CD4-positive, alpha-beta T cell (primary cell): Measurements from ENCODE around the gene ZXDC. TPM values are rescaled to one million over a fixed set of nuclear protein-coding genes. Genes with fewer than 3 reads are reported as not detected.
A peak's percentile ranks its signal among the peaks of the same experiment; 100 is the strongest.

ENCODE experiments used
- ATAC-seq: fragments of 200-7000 bp; cut with Tn5 transposase; one replicate; pipeline ENCODE4 v1.10.0; 2022; ENCODE audit warnings: mild to moderate bottlenecking; ENCODE audit not compliant: poor library complexity
- CTCF ChIA-PET: fragments of 350-600 bp; sonication (Branson Sonifier 250); formaldehyde crosslinking; loops from one replicate; lab custom pipeline; 2021; ENCODE audit warnings: antibody characterized with exemption, inconsistent platforms; lab: Charles Lee
- POLR2A ChIA-PET: fragments of 350-600 bp; sonication (Branson Sonifier 250); formaldehyde crosslinking; loops from one replicate; lab custom pipeline; 2021; ENCODE audit warnings: antibody characterized with exemption, inconsistent platforms; lab: Charles Lee
- DNase-seq, 14 experiments: peaks; one replicate each; pipeline ENCODE4 v3.0.0-alpha.2; 2013 to 2020; ENCODE audit warnings: mixed read lengths in 2 of 14
- H3K27ac ChIP-seq, 2 donors: one replicate each; pipeline versions ENCODE4 v1.5.1 to v1.7.0; 2013; ENCODE audit warnings: low read length in 2 of 2, low read depth in 1 of 2, mild to moderate bottlenecking in 1 of 2
- H3K27me3 ChIP-seq, 2 experiments: 1 replicate in 1 of 2; 2 replicates in 1 of 2; pipeline versions ENCODE4 v1.6.1 to v1.7.0; 2013; ENCODE audit warnings: low read length in 2 of 2, control low read depth in 1 of 2, mild to moderate bottlenecking in 1 of 2, moderate library complexity in 1 of 2; ENCODE audit not compliant: insufficient read depth in 2 of 2, control insufficient read depth in 1 of 2
- H3K36me3 ChIP-seq: one replicate; pipeline ENCODE4 v1.6.1; 2013; ENCODE audit warnings: low read length, control low read depth; ENCODE audit not compliant: insufficient read depth
- H3K4me1 ChIP-seq: one replicate; pipeline ENCODE4 v1.6.1; 2013; ENCODE audit warnings: low read length, control low read depth; ENCODE audit not compliant: insufficient read depth
- H3K4me3 ChIP-seq: one replicate; pipeline ENCODE4 v1.5.1; 2013; ENCODE audit warnings: mild to moderate bottlenecking, low read length, moderate library complexity
- H3K9me3 ChIP-seq, 2 experiments: 1 replicate in 1 of 2; 2 replicates in 1 of 2; pipeline versions ENCODE4 v1.6.1 to v1.7.0; 2013; ENCODE audit warnings: low read length in 2 of 2, mild to moderate bottlenecking in 2 of 2, control low read depth in 1 of 2, moderate library complexity in 1 of 2; ENCODE audit not compliant: control insufficient read depth in 1 of 2, insufficient read depth in 1 of 2
- H3K27ac Mint-ChIP-seq: one replicate; pipeline ENCODE4 v1.8.0; 2020; ENCODE audit warnings: mixed read lengths
- H3K27me3 Mint-ChIP-seq: one replicate; pipeline ENCODE4 v1.8.0; 2021; ENCODE audit warnings: mixed read lengths
- H3K36me3 Mint-ChIP-seq: one replicate; pipeline ENCODE4 v1.8.0; 2021; ENCODE audit warnings: low read depth, mixed read lengths
- H3K4me1 Mint-ChIP-seq: one replicate; pipeline ENCODE4 v1.8.0; 2021; ENCODE audit warnings: low read depth, mixed read lengths
- H3K4me3 Mint-ChIP-seq: one replicate; pipeline ENCODE4 v1.8.0; 2020; ENCODE audit warnings: mild to moderate bottlenecking, mixed read lengths
- H3K9me3 Mint-ChIP-seq: one replicate; pipeline ENCODE4 v1.8.0; 2020; ENCODE audit warnings: mixed read lengths
- intact Hi-C, 2 experiments: fragments of 100-400 bp; cut with DNase I in 1 of 2; cut with micrococcal nuclease in 1 of 2; formaldehyde crosslinking; loops; one replicate each; pipeline versions ENCODE4 v1.15.1 to v1.9.0; 2023 to 2025; cut with DNase I, micrococcal nuclease
- total RNA-seq, 174 experiments: library from RNA in 2 of 174; stranded (reverse) in 2 of 174; gene quantifications; one replicate each; pipeline ENCODE4 v1.2.3 and lab custom pipeline; 2021 to 2026
- TF ChIP-seq, protein P1 (sequence below): fragments of 200-600 bp; IDR thresholded peaks from one replicate; pipeline ENCODE4 v1.8.0; 2022; ENCODE audit warnings: antibody characterized with exemption, mild to moderate bottlenecking

ZXDC gene
- total RNA-seq, 2 experiments from 2014 or later: 60.7 to 61.3 TPM

DNA sequence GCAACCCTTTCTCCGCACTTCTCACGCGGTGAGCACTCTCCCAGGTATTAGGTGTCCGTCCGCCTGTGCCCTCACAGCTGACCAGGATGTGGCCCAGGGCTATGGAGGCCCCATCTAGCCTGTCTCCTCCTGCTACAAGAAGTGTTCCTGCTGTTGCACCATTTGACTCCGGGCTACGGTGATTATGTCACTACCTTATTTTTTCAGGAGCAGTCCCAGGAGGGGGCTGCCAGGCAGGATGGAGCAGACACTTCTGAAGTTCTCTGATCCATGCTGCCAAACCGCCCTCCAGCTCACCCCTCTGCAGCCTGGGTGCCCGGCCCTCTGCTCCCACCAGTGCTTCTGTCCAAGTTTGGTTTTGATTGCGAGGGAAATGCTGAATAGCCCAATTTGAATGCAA lies 36.9 kb downstream of the ZXDC start:
- no peak overlapping the region for H3K4me3 ChIP-seq
- ATAC-seq (no peak), DNase-seq (peak in 1 of 14 experiments; percentile 2)
- ChIA-PET CTCF (no interaction called here), POLR2A (no interaction called here)
- H3K4me3 Mint-ChIP-seq: no peak overlapping the region
- H3K36me3 Mint-ChIP-seq: peaks cover 81% of the 10 kb centered on the region
- no peaks in the 10 kb centered on the region for H3K9me3 ChIP-seq
- no peaks in the 10 kb centered on the region for H3K9me3 Mint-ChIP-seq
- no peaks in the 10 kb centered on the region for H3K4me1 ChIP-seq
- no peak overlapping the region for H3K27ac Mint-ChIP-seq
- H3K27me3 ChIP-seq: no peaks in the 10 kb centered on the region
- peaks cover 65% of the 10 kb centered on the region for H3K36me3 ChIP-seq
- H3K27ac ChIP-seq: no peak overlapping the region
- no peaks in the 10 kb centered on the region for H3K4me1 Mint-ChIP-seq
- H3K27me3 Mint-ChIP-seq: no peaks in the 10 kb centered on the region
- intact Hi-C loops: no loop called here
- TF ChIP-seq, protein P1, sequence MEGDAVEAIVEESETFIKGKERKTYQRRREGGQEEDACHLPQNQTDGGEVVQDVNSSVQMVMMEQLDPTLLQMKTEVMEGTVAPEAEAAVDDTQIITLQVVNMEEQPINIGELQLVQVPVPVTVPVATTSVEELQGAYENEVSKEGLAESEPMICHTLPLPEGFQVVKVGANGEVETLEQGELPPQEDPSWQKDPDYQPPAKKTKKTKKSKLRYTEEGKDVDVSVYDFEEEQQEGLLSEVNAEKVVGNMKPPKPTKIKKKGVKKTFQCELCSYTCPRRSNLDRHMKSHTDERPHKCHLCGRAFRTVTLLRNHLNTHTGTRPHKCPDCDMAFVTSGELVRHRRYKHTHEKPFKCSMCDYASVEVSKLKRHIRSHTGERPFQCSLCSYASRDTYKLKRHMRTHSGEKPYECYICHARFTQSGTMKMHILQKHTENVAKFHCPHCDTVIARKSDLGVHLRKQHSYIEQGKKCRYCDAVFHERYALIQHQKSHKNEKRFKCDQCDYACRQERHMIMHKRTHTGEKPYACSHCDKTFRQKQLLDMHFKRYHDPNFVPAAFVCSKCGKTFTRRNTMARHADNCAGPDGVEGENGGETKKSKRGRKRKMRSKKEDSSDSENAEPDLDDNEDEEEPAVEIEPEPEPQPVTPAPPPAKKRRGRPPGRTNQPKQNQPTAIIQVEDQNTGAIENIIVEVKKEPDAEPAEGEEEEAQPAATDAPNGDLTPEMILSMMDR: no peak

DNA sequence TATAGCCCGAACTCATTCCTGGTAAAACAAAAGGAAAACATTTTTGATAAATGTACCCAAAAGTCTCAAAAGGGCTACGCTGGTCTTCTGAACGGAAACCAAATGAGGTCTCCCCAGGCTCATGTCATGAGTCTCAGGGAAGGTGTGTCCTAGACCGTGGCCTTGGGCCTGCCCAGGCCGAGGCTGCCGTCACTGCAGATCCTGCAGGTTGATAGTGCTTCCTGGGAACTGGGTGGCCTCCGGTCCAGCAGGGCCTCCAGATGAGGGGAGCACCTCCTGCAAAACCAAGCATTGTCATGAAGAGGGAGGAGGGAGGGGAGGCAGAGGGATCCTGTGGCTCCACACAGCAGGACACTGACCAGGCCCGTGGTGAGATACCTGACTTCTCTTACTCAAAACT lies 37.5 kb downstream of the ZXDC start:
- peaks cover 80% of the 10 kb centered on the region for H3K36me3 Mint-ChIP-seq
- DNase-seq (peak in 1 of 14 experiments; percentile 2), ATAC-seq (no peak)
- H3K4me1 Mint-ChIP-seq: no peaks in the 10 kb centered on the region
- POLR2A ChIA-PET: no interaction called here
- no peak overlapping the region for H3K27ac ChIP-seq
- CTCF ChIA-PET: no interaction called here
- no peak overlapping the region for H3K4me3 Mint-ChIP-seq
- H3K4me1 ChIP-seq: no peaks in the 10 kb centered on the region
- no peaks in the 10 kb centered on the region for H3K9me3 Mint-ChIP-seq
- TF ChIP-seq, protein P1: no peak
- H3K4me3 ChIP-seq: no peak overlapping the region
- peaks cover 63% of the 10 kb centered on the region for H3K36me3 ChIP-seq
- peaks cover 0 to 4% of the 10 kb centered on the region in 2 experiments for H3K9me3 ChIP-seq
- intact Hi-C loops: no loop called here
- no peaks in the 10 kb centered on the region for H3K27me3 Mint-ChIP-seq
- H3K27me3 ChIP-seq: no peaks in the 10 kb centered on the region
- no peak overlapping the region for H3K27ac Mint-ChIP-seq

DNA sequence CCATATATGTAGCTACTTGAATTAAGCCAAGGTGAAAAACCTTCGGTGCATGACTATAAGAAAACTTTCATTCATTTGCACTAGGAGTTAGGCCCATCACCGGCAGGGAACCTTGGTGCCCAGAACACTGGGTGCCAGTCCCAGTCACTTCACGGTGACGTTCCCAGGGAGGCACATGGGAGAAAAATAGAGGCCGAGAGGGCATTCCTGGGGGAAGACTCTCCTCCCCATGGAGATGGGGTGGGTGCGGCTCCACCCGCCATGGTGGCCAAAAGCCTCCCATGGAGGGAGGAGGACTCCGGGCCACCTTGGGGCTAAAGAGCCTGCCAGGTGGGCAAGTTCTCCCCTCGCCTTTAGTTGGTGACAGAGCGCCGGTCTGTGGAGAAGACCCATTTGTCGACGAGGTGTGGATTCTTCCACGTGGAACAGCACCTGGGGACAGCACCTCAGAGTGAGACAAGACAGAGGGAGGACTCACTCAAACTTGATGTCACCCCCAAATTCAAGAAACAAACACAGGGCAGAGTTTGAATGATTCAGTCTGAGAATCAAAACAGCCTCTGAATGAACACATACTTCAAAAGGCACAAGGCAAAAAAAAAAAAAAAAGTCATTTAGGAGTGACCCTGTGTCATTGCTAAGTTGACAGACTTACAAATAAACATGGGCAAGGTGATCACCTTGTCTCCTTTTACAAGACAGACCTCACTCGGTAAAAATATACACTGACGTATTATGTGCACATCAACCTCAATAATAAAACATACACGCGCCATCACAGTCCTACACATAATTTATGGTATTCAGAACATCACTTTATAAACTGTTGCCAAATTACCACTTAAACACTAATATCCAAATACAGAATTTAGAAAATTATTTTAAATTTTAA lies 38.6 kb downstream of the ZXDC start:
- TF ChIP-seq, protein P1: no peak
- Histone ChIP-seq H3K27ac (no peak overlapping the region), H3K27me3 (no peaks in the 10 kb centered on the region), H3K9me3 (peaks cover 0 to 9% of the 10 kb centered on the region in 2 experiments), H3K4me3 (no peak overlapping the region), H3K4me1 (no peaks in the 10 kb centered on the region), H3K36me3 (peaks cover 55% of the 10 kb centered on the region)
- Mint-ChIP-seq H3K9me3 (no peaks in the 10 kb centered on the region), H3K27ac (no peak overlapping the region), H3K4me1 (no peaks in the 10 kb centered on the region), H3K27me3 (no peaks in the 10 kb centered on the region), H3K36me3 (peaks cover 82% of the 10 kb centered on the region), H3K4me3 (no peak overlapping the region)
- ATAC-seq: no peak
- peak in 1 of 14 experiments; percentile 2 for DNase-seq
- POLR2A ChIA-PET: no interaction called here
- CTCF ChIA-PET: no interaction called here
- intact Hi-C loops: no loop called here
